ENCODE results near the gene PLXDC2. TPM values are rescaled to one million over a fixed set of nuclear protein-coding genes. Genes with fewer than 3 reads are reported as not detected.

Gene PLXDC2
- total RNA-seq, 1 experiment from 2014 or later = 38.7 TPM

DNA sequence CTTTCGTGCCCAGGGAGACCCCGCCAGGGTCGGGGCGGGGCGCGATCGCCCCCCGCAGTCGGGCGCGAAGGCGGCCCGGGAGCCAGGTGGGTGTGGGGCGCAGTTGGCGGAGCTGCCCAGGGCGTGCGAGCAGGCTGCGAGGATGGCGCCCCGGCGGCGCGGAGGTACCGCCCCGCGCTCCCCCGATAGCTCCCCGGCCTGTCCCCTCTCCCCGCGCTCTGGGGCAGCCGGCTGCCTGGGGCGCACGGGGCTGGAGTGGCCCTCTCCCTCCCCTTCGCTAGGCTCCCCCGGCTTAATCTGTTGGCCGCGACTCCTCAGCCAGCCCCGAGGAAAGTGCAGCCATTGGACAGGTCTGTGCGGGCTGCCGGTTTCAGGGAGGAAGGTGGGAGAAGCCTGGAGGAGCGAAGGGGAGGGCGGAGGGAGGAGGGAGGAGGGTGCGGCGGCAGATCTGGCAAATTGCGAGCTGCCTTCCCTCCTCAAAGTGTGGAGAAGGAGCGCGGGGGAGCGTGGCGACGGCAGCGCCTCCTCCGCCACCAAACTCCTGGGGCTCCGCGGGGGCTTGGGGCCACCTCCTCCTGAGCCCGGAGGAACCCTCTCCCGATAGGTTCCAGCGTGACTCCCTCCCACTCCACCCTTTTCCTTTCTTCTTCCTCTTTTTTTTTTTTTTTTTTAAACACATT, 361 bp upstream of the PLXDC2 start:
- no peak overlapping the region for H3K23ac ChIP-seq (ENCODE audit: insufficient read length, low read depth, low read length)
- H2BK120ac ChIP-seq (ENCODE audit: low read depth, low read length, poor library complexity, severe bottlenecking) = no peak overlapping the region
- peaks cover 8% of the 10 kb centered on the region; the same call in 1 of the 2 replicates for H3K79me2 ChIP-seq (ENCODE audit: insufficient read depth, low read length)
- no peaks in the 10 kb centered on the region for H3K9me3 ChIP-seq (ENCODE audit: control insufficient read depth, low read depth, low read length)
- Mint-ChIP-seq H3K27ac (peak overlapping the region; percentile 95 to 99 (median 98)), H3K4me1 (peaks cover 27 to 39% of the 10 kb centered on the region in 2 experiments), H3K27me3 (ENCODE audit: low read depth) (no peaks in the 10 kb centered on the region; the same call in 1 of the 2 replicates), H3K4me3 (peak overlapping the region; percentile 92 to 94), H3K36me3 (ENCODE audit: insufficient read depth in 1 of 3, low read depth in 3 of 3) (peaks cover 3 to 8% (median 7%) of the 10 kb centered on the region in 3 experiments; a peak in 5 of 7 replicates), H3K9me3 (no peaks in the 10 kb centered on the region)
- no peak overlapping the region for H3K56ac ChIP-seq (ENCODE audit: insufficient read length, low read depth, low read length)
- no peak overlapping the region for H3T11ph ChIP-seq (ENCODE audit: low read length)
- no peak overlapping the region for H2BK15ac ChIP-seq (ENCODE audit: low read depth, low read length)
- H3K23me2 ChIP-seq (ENCODE audit: insufficient read length, low read depth, low read length, poor library complexity, severe bottlenecking) = peaks cover 13% of the 10 kb centered on the region
- H3K4me1 ChIP-seq (ENCODE audit: insufficient read depth, low read length) = no peaks in the 10 kb centered on the region; the same call in 1 of the 2 replicates
- no peak overlapping the region for H2AK5ac ChIP-seq (ENCODE audit: insufficient read length, low read length)
- H4K8ac ChIP-seq (replicated peaks; ENCODE audit: insufficient read length, low read depth, low read length) = no peak overlapping the region
- H4K5ac ChIP-seq (ENCODE audit: insufficient read length, low read depth, low read length) = no peak overlapping the region
- H3K18ac ChIP-seq (ENCODE audit: insufficient read length, low read depth, low read length) = peak overlapping the region; percentile 29
- H3K9ac ChIP-seq (ENCODE audit: extremely low read depth, insufficient read length, low read length) = peak overlapping the region; percentile 82
- TF ChIP-seq, protein P1, sequence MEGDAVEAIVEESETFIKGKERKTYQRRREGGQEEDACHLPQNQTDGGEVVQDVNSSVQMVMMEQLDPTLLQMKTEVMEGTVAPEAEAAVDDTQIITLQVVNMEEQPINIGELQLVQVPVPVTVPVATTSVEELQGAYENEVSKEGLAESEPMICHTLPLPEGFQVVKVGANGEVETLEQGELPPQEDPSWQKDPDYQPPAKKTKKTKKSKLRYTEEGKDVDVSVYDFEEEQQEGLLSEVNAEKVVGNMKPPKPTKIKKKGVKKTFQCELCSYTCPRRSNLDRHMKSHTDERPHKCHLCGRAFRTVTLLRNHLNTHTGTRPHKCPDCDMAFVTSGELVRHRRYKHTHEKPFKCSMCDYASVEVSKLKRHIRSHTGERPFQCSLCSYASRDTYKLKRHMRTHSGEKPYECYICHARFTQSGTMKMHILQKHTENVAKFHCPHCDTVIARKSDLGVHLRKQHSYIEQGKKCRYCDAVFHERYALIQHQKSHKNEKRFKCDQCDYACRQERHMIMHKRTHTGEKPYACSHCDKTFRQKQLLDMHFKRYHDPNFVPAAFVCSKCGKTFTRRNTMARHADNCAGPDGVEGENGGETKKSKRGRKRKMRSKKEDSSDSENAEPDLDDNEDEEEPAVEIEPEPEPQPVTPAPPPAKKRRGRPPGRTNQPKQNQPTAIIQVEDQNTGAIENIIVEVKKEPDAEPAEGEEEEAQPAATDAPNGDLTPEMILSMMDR (conservative IDR thresholded peaks at IDR 0.05) = no peak; the same call in 2 of the 3 replicates
- DNase-seq = peak; percentile 86
- no CpG with 5 or more reads among the region's 57 CpGs for WGBS (ENCODE audit: extremely low coverage, insufficient read length, low lambda C conversion rate)
- H3K27me3 ChIP-seq (ENCODE audit: insufficient read depth, low read length) = no peaks in the 10 kb centered on the region
- H3K27ac ChIP-seq (ENCODE audit: insufficient read length, low read depth, low read length) = no peak overlapping the region
- no peak overlapping the region for H3K4ac ChIP-seq (ENCODE audit: low read depth, low read length)
- 0 out of 2 replicates have a peak overlapping the region, but pooled peaks have one; percentile 43 for H3K14ac ChIP-seq (ENCODE audit: insufficient read depth, low read length)
- no peak overlapping the region for H2BK5ac ChIP-seq (ENCODE audit: insufficient read length, low read length)
- H3K79me1 ChIP-seq (ENCODE audit: insufficient read depth, low read depth, low read length, poor library complexity, severe bottlenecking) = no peaks in the 10 kb centered on the region
- H2BK20ac ChIP-seq (ENCODE audit: low read depth, low read length, poor library complexity, severe bottlenecking) = no peak overlapping the region
- no peak overlapping the region for H4K91ac ChIP-seq (ENCODE audit: insufficient read length, low read depth, low read length)
- no peak overlapping the region for H2AFZ ChIP-seq (ENCODE audit: low read length)
- no peak overlapping the region for H2BK12ac ChIP-seq (ENCODE audit: insufficient read length, low read depth, low read length)
- no peaks in the 10 kb centered on the region for H4K20me1 ChIP-seq (ENCODE audit: control insufficient read depth, insufficient read depth, insufficient read length)
- peak overlapping the region; percentile 95 for H3K4me2 ChIP-seq (ENCODE audit: insufficient read depth, insufficient read length, low read length)

All from H9 (cell line).